Neural cell (in vitro differentiated cells): ENCODE data around the gene ASB4.

Experiments used
- CTCF ChIP-seq: fragments of 450-650 bp; IDR thresholded peaks from 2 replicates; pipeline ENCODE4 v1.5.1; 2014; ENCODE audit warnings: antibody characterized with exemption, mild to moderate bottlenecking, moderate library complexity; ENCODE audit not compliant: poor library complexity, severe bottlenecking
- EP300 ChIP-seq: fragments of 450-650 bp; conservative IDR thresholded peaks from 2 replicates; pipeline ENCODE4 v1.6.1; 2014; ENCODE audit warnings: antibody characterized with exemption, mild to moderate bottlenecking, moderate library complexity; ENCODE audit not compliant: poor library complexity, severe bottlenecking
- EZH2 ChIP-seq: fragments of 200-600, 300-800 bp; shearing (Covaris generic), sonication (generic); IDR thresholded peaks from 2 replicates; pipeline ENCODE4 v1.6.1; 2014; ENCODE audit warnings: antibody characterized with exemption, low read length, borderline replicate concordance, mild to moderate bottlenecking; ENCODE audit not compliant: insufficient read depth, poor library complexity, severe bottlenecking
- REST ChIP-seq: IDR thresholded peaks from 2 replicates; pipeline ENCODE4 v1.6.1; 2012; ENCODE audit warnings: borderline replicate concordance

GRCh38 chr7:95469187-95469586 lies 16.6 kb upstream of the ASB4 start:
- TF ChIP-seq CTCF (no peak), EP300 (no peak), EZH2 (no peak), REST (no peak)
